ENCODE data around the gene MGAT5.
"Not testable (repeated sequence)": the region's sequence is repeated elsewhere in the genome, so short reads cannot be mapped to it uniquely, and the experiment has no call there.

MGAT5 gene

GRCh38 chr2:134469516-134470115, 215.7 kb downstream of the MGAT5 start:
- TF ChIP-seq CTCF (IDR thresholded peaks at IDR 0.05; ENCODE audit: extremely low read depth, missing control alignments) = no peak
- DNase-seq (ENCODE audit: low spot score) = no peak

GRCh38 chr2:134470561-134471168, 216.8 kb downstream of the MGAT5 start:
- no peak for DNase-seq (ENCODE audit: low spot score)
- TF ChIP-seq CTCF (IDR thresholded peaks at IDR 0.05; ENCODE audit: extremely low read depth, missing control alignments) = no peak

- not testable (repeated sequence) for DNase-seq (ENCODE audit: low spot score)
These were observed 223.1 kb downstream of the MGAT5 start for GRCh38 chr2:134476982-134477381.

- no peak for TF ChIP-seq CTCF (IDR thresholded peaks at IDR 0.05; ENCODE audit: extremely low read depth, missing control alignments)
- DNase-seq (ENCODE audit: low spot score) = no peak
These were observed 225.9 kb downstream of the MGAT5 start for GRCh38 chr2:134479696-134480330.

GRCh38 chr2:134482131-134482723, 228.4 kb downstream of the MGAT5 start:
- no peak for DNase-seq (ENCODE audit: low spot score)
- no peak for TF ChIP-seq CTCF (IDR thresholded peaks at IDR 0.05; ENCODE audit: extremely low read depth, missing control alignments)

GRCh38 chr2:134482766-134483340, 229.0 kb downstream of the MGAT5 start:
- no peak for DNase-seq (ENCODE audit: low spot score)
- TF ChIP-seq CTCF (IDR thresholded peaks at IDR 0.05; ENCODE audit: extremely low read depth, missing control alignments) = no peak

GRCh38 chr2:134489732-134490384, 236.0 kb downstream of the MGAT5 start:
- DNase-seq (ENCODE audit: low spot score) = no peak
- TF ChIP-seq CTCF (IDR thresholded peaks at IDR 0.05; ENCODE audit: extremely low read depth, missing control alignments) = no peak

Data from GM20000 (cell line).